ENCODE data around the gene KRT86.
"Not testable (repeated sequence)": the region's sequence is repeated elsewhere in the genome, so short reads cannot be mapped to it uniquely, and the experiment has no call there.

Gene KRT86

DNA sequence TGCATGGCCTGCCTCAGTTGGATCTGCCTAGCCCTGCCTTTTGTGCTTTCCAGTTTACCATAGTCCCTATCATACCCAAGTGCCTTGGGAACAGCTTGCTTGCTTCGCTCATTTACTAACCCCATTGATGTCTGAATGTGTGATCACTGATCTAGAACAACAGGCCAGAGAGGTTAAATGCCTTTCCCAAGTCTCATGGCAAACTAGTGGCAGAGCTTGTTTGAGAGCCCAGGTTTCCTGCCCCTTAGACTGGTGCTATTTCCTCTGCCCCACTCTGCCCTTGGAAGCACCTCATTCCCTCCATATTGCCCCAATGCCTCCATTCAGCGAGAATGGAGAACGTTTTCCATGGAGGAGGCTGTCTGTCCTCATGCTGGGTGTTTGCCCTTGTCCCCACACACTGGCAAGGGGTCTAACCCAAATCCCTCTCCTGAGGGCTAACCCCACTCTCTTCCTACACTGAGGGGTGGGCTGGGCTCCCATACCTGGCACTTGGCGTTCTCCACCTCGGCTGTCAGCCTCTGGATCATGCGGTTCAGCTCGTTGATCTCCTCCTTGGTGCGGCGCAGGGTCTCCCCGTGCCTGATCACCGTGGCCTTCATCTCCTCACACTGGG lies 21.6 kb upstream of the KRT86 start:
- DNase-seq = no peak

DNA sequence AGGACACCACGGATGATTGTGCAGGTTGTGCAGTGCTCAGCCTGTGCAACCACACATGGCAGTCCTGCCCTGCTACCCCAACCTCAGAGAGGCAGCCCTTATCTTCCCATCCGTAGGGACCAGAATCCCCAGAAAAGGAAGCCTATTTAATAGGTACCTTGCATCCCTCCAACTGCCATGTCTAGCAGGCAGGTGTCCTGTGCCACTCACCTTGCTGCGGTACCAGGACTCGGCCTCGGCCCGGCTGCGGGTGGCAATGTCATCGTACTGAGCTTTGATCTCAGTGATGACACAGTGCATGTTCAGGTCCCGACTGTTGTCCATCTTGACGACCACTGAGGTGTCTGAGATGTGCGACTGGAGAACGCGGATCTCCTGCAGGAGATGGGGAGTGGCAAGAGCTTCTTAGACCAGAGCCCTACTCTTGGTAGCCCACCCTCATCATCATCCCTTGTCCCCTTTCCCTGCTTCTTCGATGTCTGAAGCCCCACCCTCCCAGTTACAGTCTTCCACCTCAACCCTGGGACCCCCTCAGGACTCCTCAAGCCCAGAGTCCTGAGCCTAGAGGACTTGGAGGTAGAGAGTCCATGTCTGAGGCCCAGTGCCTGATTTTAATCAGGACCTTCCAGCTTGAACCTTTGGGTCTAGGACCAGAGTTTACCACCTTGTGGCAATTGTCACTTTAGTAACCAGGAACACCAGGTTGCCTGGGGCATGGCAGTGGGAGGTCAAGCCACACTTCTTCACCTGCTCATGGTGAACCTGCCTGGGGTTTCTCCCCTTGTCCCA lies 20.9 kb upstream of the KRT86 start:
- no peak for DNase-seq

GRCh38 chr12:52254180-52254964 lies 20.1 kb upstream of the KRT86 start:
- no peak for DNase-seq

- no peak for DNase-seq
Measured at GRCh38 chr12:52254965-52255751, 19.3 kb upstream of the KRT86 start.

DNA sequence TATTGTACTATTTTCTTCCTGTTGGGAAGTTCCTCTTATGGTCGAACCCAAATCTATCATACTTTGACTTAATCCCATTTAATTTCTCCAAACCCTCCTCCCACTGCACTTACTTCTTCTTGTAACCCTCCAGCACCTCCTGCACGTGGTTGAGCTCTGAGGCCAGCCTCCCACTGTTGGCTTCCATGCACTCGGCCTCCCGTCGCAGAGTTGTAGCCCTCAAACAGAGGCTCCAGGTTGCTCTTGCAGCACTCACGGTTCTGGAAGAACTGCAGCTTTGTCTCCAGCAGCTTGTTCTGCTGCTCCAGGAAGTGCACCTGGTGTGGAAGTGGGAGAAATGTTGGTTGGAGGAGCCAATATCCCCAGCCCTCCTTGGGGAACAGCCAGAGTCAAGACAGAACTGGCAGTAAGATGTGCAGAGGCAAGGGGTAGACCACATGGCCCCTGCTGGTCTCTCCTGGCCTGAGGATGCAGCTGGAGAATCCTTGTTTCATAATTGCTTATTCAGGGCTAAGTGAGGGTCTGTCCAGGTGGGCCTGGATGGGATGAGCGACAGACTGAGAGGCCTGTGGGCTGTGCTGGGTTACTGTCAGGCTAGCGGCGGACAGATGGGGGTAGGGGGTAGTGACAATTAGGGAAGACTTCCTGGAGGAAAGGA lies 18.4 kb upstream of the KRT86 start:
- no peak for DNase-seq

- no peak for DNase-seq
Measured at GRCh38 chr12:52256584-52256935, 17.9 kb upstream of the KRT86 start.

DNA sequence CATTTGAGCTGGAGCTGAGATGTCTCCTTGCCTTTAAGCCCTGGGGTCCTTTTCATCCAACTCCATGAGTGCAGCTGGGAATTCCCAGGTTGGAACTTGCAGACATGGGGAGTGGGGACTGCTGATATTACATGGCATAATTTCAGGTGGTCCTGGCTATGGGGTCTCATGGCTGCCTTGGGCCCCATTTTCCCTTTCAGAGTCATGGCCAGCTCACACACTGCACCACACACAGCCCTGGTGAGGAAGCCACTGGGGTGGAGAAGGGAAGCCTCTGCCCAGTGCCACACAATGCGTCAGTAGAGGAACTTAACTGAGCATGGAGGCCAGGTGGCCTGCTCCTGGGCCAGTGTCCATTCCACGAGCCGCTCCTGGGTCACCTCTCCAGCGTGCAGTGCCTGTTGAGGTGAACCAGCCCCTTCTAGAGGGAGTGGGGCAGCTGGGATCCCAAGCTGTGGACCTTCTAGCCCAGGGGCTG lies 17.3 kb upstream of the KRT86 start:
- DNase-seq = no peak

DNA sequence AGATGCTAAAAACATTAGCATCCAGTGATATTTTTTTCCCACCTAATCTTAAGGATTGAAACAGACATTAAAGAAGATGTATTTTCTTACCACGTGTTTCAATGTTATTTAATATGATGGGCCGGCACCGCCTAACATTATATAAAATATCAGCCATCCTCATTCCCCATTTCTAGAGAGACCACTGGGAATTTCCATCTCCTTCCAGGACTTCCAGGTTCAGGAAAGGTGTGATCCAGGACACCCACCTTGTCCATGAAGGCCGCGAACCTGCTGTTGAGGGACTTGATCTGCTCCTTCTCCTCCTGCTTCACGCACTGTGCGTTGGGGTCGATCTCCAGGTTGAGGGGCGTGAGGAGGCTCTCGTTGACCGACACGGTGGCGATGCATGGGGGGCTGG lies 16.5 kb upstream of the KRT86 start:
- not testable (repeated sequence) for DNase-seq

- no peak for DNase-seq
Measured at GRCh38 chr12:52258335-52258901, 16.0 kb upstream of the KRT86 start.

- DNase-seq = no peak
Measured at GRCh38 chr12:52259657-52260243, 14.7 kb upstream of the KRT86 start.

GRCh38 chr12:52260361-52261207 lies 13.9 kb upstream of the KRT86 start:
- DNase-seq = no peak

- DNase-seq = no peak
Measured at GRCh38 chr12:52261208-52261484, 13.3 kb upstream of the KRT86 start.

GRCh38 chr12:52262286-52262685 lies 12.2 kb upstream of the KRT86 start:
- no peak for DNase-seq

DNA sequence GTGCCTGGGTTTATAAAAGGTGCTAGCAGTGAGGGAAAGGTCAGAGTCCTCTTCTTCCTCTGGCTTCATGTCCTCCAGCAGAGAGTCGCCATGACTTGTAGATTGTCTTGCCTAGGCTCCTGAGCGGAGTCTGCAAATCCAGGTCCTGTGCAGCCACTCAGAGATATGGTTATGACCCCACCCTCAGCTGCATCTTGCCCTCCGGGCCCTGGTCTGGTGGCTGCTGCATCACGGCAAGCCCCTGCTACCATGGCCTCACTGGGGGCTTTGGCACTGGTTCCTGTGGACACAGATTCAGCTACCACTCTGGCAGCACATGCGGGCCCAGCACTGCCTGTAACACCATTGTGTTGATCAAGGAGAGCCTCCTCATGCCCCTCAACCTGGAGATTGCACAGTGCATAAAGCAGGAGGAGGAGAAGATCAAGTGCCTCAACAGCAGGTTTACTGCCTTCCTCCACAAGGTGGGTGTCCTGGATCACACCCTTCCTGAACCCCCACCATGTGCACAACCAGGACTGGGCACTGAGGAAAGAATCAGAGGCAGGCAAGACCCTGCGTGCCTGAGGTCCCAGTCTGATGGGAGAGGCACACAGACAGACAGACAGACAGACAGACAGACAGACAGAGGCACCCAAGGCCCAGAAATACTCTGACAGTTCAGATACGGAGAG lies 10.5 kb upstream of the KRT86 start:
- no peak for DNase-seq

GRCh38 chr12:52264435-52264825 lies 10.0 kb upstream of the KRT86 start:
- DNase-seq = no peak

DNA sequence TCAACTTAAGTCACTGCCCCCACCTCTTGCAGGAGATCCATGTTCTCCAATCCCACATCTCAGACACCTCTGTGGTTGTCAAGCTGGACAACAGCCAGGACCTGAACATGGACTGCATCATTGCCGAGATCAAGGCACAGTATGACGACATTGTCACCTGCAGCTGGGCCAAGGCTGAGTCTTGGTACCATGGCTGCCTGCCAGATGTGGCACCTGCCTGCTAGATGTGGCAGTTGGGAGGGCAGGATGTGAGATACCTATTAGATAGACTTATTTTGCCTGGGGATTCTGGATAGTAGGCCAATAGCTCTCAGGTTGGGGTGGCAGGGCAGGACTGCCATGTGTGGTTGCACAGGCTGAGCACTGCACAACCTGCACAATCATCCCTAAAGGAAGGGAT lies 7.9 kb upstream of the KRT86 start:
- DNase-seq = no peak

DNA sequence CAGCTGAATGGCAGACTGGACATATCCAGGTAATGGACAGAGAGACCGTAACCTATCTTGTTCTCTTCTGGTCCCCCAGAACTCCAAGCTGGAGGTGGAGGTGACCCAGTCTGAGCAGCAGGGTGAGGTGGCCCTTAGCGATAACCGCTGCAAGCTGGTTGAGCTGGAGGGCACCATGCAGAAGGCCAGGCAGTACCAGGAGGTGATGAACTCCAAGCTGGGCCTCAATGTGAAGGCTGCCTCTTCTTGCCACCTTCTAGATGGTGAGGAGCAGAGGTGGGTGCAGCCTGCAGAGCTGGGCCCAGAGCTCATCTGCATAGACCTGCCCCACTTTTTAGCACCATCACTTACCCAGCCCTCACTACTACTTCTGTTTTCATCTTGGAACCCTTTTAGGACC lies 7.2 kb upstream of the KRT86 start:
- DNase-seq = no peak

GRCh38 chr12:52267699-52268098 lies 6.7 kb upstream of the KRT86 start:
- no peak for DNase-seq

GRCh38 chr12:52268212-52268611 lies 6.2 kb upstream of the KRT86 start:
- no peak for DNase-seq

DNA sequence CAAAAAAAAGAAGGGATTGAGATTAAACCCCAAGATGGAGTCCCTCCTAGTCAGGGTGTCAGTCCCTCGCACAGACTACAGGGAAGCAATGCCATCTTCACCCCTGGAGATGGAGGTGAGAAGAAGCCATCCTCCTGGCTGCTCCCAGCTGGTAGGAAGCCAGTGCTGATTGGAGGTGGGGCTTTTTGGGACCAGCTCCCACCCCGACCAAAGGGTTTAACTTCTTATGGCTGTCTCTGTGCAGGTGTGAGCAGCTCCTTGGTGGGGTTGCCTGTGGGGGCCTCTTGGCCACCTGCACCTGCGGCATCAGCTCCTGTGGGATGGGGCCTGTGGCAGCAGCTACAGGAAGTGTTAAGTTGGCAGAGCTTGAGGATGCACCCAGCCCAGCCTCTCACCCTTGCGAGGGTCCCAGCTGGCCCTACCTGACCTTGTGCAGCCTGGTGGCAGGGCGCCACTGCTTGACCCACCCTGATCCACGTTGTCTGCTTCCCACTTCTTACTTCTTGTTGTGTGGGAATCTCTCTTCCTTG lies 3.8 kb upstream of the KRT86 start:
- DNase-seq = no peak
